Measurements from ENCODE around the gene ME3.

DNA sequence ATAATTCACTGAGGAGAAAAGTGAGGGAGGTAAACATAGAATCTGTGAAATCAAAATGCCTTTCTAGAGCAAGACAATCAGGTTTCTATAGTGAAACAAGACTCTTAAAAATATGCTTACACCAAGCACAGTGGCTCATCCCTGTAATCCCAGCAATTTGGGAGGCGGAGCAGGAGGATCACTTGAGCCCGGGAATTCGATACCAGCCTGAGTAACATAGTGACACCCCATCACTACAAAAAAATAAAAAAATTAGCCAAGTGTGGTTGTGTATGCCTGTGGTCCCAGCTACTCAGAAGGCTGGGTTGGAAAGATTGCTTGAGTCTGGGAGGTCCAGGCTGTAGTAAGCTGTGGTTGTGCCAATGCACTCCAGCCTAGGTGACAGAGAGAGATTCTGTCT is 43.2 kb upstream of the ME3 start:
- TF ChIP-seq POLR2A (IDR thresholded peaks at IDR 0.05) (no peak), POLR2AphosphoS5 (IDR thresholded peaks at IDR 0.05; ENCODE audit: insufficient read depth in 1 of 2, low read depth in 1 of 2) (no peak)
- TF ChIP-seq, protein P1, sequence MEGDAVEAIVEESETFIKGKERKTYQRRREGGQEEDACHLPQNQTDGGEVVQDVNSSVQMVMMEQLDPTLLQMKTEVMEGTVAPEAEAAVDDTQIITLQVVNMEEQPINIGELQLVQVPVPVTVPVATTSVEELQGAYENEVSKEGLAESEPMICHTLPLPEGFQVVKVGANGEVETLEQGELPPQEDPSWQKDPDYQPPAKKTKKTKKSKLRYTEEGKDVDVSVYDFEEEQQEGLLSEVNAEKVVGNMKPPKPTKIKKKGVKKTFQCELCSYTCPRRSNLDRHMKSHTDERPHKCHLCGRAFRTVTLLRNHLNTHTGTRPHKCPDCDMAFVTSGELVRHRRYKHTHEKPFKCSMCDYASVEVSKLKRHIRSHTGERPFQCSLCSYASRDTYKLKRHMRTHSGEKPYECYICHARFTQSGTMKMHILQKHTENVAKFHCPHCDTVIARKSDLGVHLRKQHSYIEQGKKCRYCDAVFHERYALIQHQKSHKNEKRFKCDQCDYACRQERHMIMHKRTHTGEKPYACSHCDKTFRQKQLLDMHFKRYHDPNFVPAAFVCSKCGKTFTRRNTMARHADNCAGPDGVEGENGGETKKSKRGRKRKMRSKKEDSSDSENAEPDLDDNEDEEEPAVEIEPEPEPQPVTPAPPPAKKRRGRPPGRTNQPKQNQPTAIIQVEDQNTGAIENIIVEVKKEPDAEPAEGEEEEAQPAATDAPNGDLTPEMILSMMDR (IDR thresholded peaks at IDR 0.05), result no peak

All from vagina (tissue), 2 donors.